GM18868 (cell line): Measurements from ENCODE around the gene SLITRK2.

Source experiments
- ATAC-seq: cut with Tn5 transposase; IDR thresholded peaks from one replicate; pipeline ENCODE4 v1.9.1; 2021; ENCODE audit warnings: mild to moderate bottlenecking, moderate library complexity; ENCODE audit not compliant: unreplicated experiment

SLITRK2 gene

GRCh38 chrX:145817331-145818185 is at the start of gene SLITRK2:
SLITRK2 (plus strand) TSS chrX:145817829; CDS start chrX:145822426, 4,597 bp downstream.
- no peak for ATAC-seq

GRCh38 chrX:145773006-145773405 is 44.6 kb upstream of the SLITRK2 start:
- ATAC-seq = no peak

- ATAC-seq = no peak
Observed at GRCh38 chrX:145792281-145792680, 25.3 kb upstream of the SLITRK2 start.

- no peak for ATAC-seq
Observed at GRCh38 chrX:145803508-145803907, 14.1 kb upstream of the SLITRK2 start.

- no peak for ATAC-seq
Observed at GRCh38 chrX:145813081-145813480, 4.5 kb upstream of the SLITRK2 start.

GRCh38 chrX:145816601-145817315 is 871 bp upstream of the SLITRK2 start:
- no peak for ATAC-seq

GRCh38 chrX:145818186-145819113 is 821 bp downstream of the SLITRK2 start:
- no peak for ATAC-seq

GRCh38 chrX:145820825-145821224 is 3.2 kb downstream of the SLITRK2 start:
- ATAC-seq = no peak

GRCh38 chrX:145821291-145821897 is 3.8 kb downstream of the SLITRK2 start:
- ATAC-seq = no peak

GRCh38 chrX:145821898-145822571 is 4.4 kb downstream of the SLITRK2 start:
- no peak for ATAC-seq

- no peak for ATAC-seq
Observed at GRCh38 chrX:145823132-145823531, 5.5 kb downstream of the SLITRK2 start.

- ATAC-seq = no peak
Observed at GRCh38 chrX:145825896-145826295, 8.3 kb downstream of the SLITRK2 start.

- ATAC-seq = no peak
Observed at GRCh38 chrX:145826466-145826865, 8.8 kb downstream of the SLITRK2 start.

- ATAC-seq = no peak
Observed at GRCh38 chrX:145832796-145833195, 15.2 kb downstream of the SLITRK2 start.

GRCh38 chrX:145840531-145840930 is 22.9 kb downstream of the SLITRK2 start:
- ATAC-seq = no peak

- no peak for ATAC-seq
Observed at GRCh38 chrX:145843146-145843904, 25.7 kb downstream of the SLITRK2 start.

GRCh38 chrX:145844886-145845285 is 27.3 kb downstream of the SLITRK2 start:
- no peak for ATAC-seq

- no peak for ATAC-seq
Observed at GRCh38 chrX:145848448-145848847, 30.8 kb downstream of the SLITRK2 start.

GRCh38 chrX:145848857-145849256 is 31.2 kb downstream of the SLITRK2 start:
- ATAC-seq = no peak
